Mammary epithelial cell (primary cell): ENCODE measurements around the gene NCOA7.

ENCODE experiments used
- CTCF ChIP-seq, 2 donors: IDR thresholded peaks in 1 of 2; conservative IDR thresholded peaks in 1 of 2; 2 replicates each; pipeline ENCODE4 v1.5.1; 2011 to 2012; ENCODE audit warnings: inconsistent platforms in 2 of 2, low read length in 2 of 2, mild to moderate bottlenecking in 2 of 2, control low read depth in 1 of 2, low read depth in 1 of 2; ENCODE audit not compliant: insufficient read depth in 1 of 2; ENCODE audit errors: extremely low read depth in 1 of 2
- EZH2 ChIP-seq: IDR thresholded peaks from 2 replicates; pipeline ENCODE4 v1.6.1; 2012; ENCODE audit warnings: low read length, inconsistent platforms, borderline replicate concordance

- TF ChIP-seq EZH2 (no peak), CTCF (conservative IDR thresholded peaks at IDR 0.05 in 1 of 2, IDR thresholded peaks at IDR 0.05 in 1 of 2; ENCODE audit: extremely low read depth in 1 of 2, insufficient read depth in 1 of 2, low read depth in 1 of 2, low read length in 2 of 2) (no peak)
Measured at GRCh38 chr6:125742024-125742423, 48.7 kb upstream of the NCOA7 start.
